ENCODE data around the gene DIPK1C. TPM values are rescaled to one million over a fixed set of nuclear protein-coding genes. Genes with fewer than 3 reads are reported as not detected.

Gene DIPK1C
- total RNA-seq, 2 experiments from 2014 or later = not detected

GRCh38 chr18:74429096-74429495, 28.0 kb downstream of the DIPK1C start:
- ChIA-PET POLR2A (no interaction called here), CTCF (no interaction called here)

GRCh38 chr18:74427442-74428112, 29.5 kb downstream of the DIPK1C start:
- ChIA-PET POLR2A (no interaction called here), CTCF (no interaction called here)

GRCh38 chr18:74425876-74426275, 31.2 kb downstream of the DIPK1C start:
- ChIA-PET POLR2A (no interaction called here), CTCF (no interaction called here)

- POLR2A ChIA-PET = no interaction called here
Observed at GRCh38 chr18:74425161-74425560, 31.9 kb downstream of the DIPK1C start.

GRCh38 chr18:74422541-74422940, 34.6 kb downstream of the DIPK1C start:
- ChIA-PET POLR2A (no interaction called here), CTCF (no interaction called here)

More at GRCh38 chr18:74425161-74425560, 31.9 kb downstream of the DIPK1C start:
- CTCF ChIA-PET = no interaction called here

GRCh38 chr18:74420926-74421325, 36.2 kb downstream of the DIPK1C start:
- ChIA-PET POLR2A (no interaction called here), CTCF (no interaction called here)

- ChIA-PET POLR2A (no interaction called here), CTCF (no interaction called here)
Observed at GRCh38 chr18:74420481-74420880, 36.6 kb downstream of the DIPK1C start.

GRCh38 chr18:74419761-74420160, 37.3 kb downstream of the DIPK1C start:
- CTCF ChIA-PET = no interaction called here
- POLR2A ChIA-PET = no interaction called here

- POLR2A ChIA-PET = no interaction called here
- CTCF ChIA-PET = interaction anchor here (0.5 kb wide), 1 partner anchor 8 kb away, joined by 4 read pairs; no protein-coding TSS in a partner anchor
Observed at GRCh38 chr18:74418023-74418422, 39.1 kb downstream of the DIPK1C start.

GRCh38 chr18:74416124-74416523, 41.0 kb downstream of the DIPK1C start:
- POLR2A ChIA-PET = no interaction called here
- CTCF ChIA-PET = no interaction called here

GRCh38 chr18:74414953-74415515, 42.1 kb downstream of the DIPK1C start:
- CTCF ChIA-PET = no interaction called here
- POLR2A ChIA-PET = no interaction called here

GRCh38 chr18:74413836-74414235, 43.3 kb downstream of the DIPK1C start:
- ChIA-PET POLR2A (no interaction called here), CTCF (no interaction called here)

GRCh38 chr18:74412116-74412880, 44.8 kb downstream of the DIPK1C start:
- ChIA-PET CTCF (interaction anchor here (1.2 kb wide), 1 partner anchor 139 kb away, joined by 3 read pairs; no protein-coding TSS in a partner anchor), POLR2A (no interaction called here)

GRCh38 chr18:74411475-74411874, 45.6 kb downstream of the DIPK1C start:
- CTCF ChIA-PET = interaction anchor here (1.2 kb wide), 1 partner anchor 140 kb away, joined by 3 read pairs; no protein-coding TSS in a partner anchor
- POLR2A ChIA-PET = no interaction called here

GRCh38 chr18:74410441-74410992, 46.6 kb downstream of the DIPK1C start:
- POLR2A ChIA-PET = no interaction called here

GRCh38 chr18:74407888-74408287, 49.2 kb downstream of the DIPK1C start:
- ChIA-PET CTCF (no interaction called here), POLR2A (no interaction called here)

More at GRCh38 chr18:74410441-74410992, 46.6 kb downstream of the DIPK1C start:
- CTCF ChIA-PET = interaction anchor here (0.6 kb wide), 1 partner anchor 8 kb away, joined by 4 read pairs; no protein-coding TSS in a partner anchor

GRCh38 chr18:74402806-74403433, 54.2 kb downstream of the DIPK1C start:
- ChIA-PET POLR2A (no interaction called here), CTCF (no interaction called here)

GRCh38 chr18:74400813-74401212, 56.3 kb downstream of the DIPK1C start:
- ChIA-PET POLR2A (no interaction called here), CTCF (no interaction called here)

GRCh38 chr18:74399091-74399887, 57.8 kb downstream of the DIPK1C start:
- CTCF ChIA-PET = no interaction called here
- POLR2A ChIA-PET = no interaction called here

- CTCF ChIA-PET = no interaction called here
- POLR2A ChIA-PET = no interaction called here
Observed at GRCh38 chr18:74397572-74397971, 59.5 kb downstream of the DIPK1C start.

All from activated CD8-positive, alpha-beta memory T cell treated with anti-CD3 and anti-CD28 coated beads for 36 hours (primary cell).